ENCODE measurements around the gene APEX1. TPM values are rescaled to one million over a fixed set of nuclear protein-coding genes. Genes with fewer than 3 reads are reported as not detected.

Gene APEX1
- total RNA-seq, 1 donor from 2014 or later, result 228 TPM

GRCh38 chr14:20422886-20423285 lies 32.1 kb upstream of the APEX1 start:
- no peaks in the 10 kb centered on the region for H3K36me3 Mint-ChIP-seq (ENCODE audit: low read depth)
- no peaks in the 10 kb centered on the region for H3K9me3 Mint-ChIP-seq
- no peak for DNase-seq (ENCODE audit: low spot score)
- peaks cover 12% of the 10 kb centered on the region for H3K4me1 Mint-ChIP-seq (ENCODE audit: low read depth)
- intact Hi-C loops (cut with micrococcal nuclease), result no loop called here
- H3K27me3 Mint-ChIP-seq (ENCODE audit: low read depth), result no peaks in the 10 kb centered on the region
- no peak overlapping the region for H3K27ac Mint-ChIP-seq
- no peak overlapping the region for H3K4me3 Mint-ChIP-seq (ENCODE audit: low read depth)

DNA sequence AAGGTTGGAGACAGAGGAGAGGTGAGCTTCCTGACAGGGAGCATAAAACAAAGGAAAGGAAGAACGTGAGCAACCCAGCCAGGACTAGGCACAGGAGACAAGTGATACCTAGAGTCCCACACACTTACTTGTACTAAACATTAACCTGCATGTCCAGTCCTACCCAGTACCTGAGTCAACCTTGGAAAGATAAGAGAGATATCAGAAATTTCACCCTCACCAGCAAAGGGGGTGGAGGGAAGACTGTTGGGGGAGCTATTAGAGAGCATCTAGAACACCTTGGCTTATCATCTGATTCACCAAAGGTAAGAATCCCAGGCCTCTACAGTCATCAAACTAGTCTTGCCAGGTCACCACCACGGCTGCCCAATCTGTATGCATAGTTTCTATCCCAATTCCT lies 30.2 kb upstream of the APEX1 start:
- H3K36me3 Mint-ChIP-seq (ENCODE audit: low read depth), result no peaks in the 10 kb centered on the region
- intact Hi-C loops (cut with micrococcal nuclease), result no loop called here
- H3K4me3 Mint-ChIP-seq (ENCODE audit: low read depth), result no peak overlapping the region
- H3K27ac Mint-ChIP-seq, result no peak overlapping the region
- peaks cover 21% of the 10 kb centered on the region for H3K4me1 Mint-ChIP-seq (ENCODE audit: low read depth)
- no peaks in the 10 kb centered on the region for H3K27me3 Mint-ChIP-seq (ENCODE audit: low read depth)
- no peaks in the 10 kb centered on the region for H3K9me3 Mint-ChIP-seq
- no peak for DNase-seq (ENCODE audit: low spot score)

DNA sequence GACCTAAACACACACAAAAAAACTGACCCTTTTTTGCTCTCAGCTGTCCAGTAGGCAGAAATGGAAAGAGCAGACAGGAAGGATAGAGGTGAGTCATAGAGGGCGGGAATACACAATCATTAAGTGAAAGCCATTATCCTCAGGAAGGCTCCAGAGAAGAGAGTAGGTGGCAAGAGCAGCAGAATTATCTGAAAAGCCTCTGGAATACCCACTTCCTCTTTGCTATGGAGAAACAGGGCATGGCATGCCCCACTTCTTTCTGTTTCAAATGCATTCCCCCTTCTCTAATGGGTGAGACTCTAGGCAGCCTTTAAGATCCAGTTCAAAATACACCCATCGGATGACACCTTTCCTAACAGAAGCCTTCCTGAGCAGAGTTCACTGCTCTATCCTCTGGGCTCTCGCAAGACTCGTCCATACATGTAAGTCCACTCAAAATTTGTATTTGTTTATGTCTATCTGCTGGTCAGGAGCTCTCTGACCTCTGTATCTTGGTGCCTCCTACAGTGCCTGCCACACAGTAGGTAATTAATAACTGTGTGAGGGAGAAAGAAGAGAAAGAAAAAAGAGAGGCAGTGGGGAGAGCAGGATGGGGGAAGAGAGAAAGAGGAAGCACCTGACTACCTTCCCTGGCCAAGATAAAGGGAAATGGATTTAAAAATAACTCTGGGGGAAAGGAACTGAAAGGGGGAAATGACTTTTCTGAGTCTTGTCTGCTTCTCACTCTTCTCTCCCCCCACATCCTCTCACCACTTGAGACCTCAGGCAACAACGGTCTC lies 27.6 kb upstream of the APEX1 start:
- intact Hi-C loops (cut with micrococcal nuclease), result loop anchor here (2.0 kb wide), 1 partner anchor 13 kb away; no protein-coding TSS in a partner anchor
- Mint-ChIP-seq H3K9me3 (no peaks in the 10 kb centered on the region), H3K4me1 (ENCODE audit: low read depth) (peaks cover 21% of the 10 kb centered on the region), H3K27ac (peak overlapping the region; percentile 81), H3K27me3 (ENCODE audit: low read depth) (no peaks in the 10 kb centered on the region), H3K36me3 (ENCODE audit: low read depth) (no peaks in the 10 kb centered on the region), H3K4me3 (ENCODE audit: low read depth) (peak overlapping the region; percentile 27)
- no peak for DNase-seq (ENCODE audit: low spot score)

- Mint-ChIP-seq H3K4me1 (ENCODE audit: low read depth) (peaks cover 21% of the 10 kb centered on the region), H3K9me3 (no peaks in the 10 kb centered on the region), H3K27ac (peak overlapping the region; percentile 81), H3K36me3 (ENCODE audit: low read depth) (no peaks in the 10 kb centered on the region), H3K27me3 (ENCODE audit: low read depth) (no peaks in the 10 kb centered on the region), H3K4me3 (ENCODE audit: low read depth) (peak overlapping the region; percentile 20)
- intact Hi-C loops (cut with micrococcal nuclease), result loop anchor here (2.0 kb wide), 1 partner anchor 13 kb away; no protein-coding TSS in a partner anchor
- no peak for DNase-seq (ENCODE audit: low spot score)
Observed at GRCh38 chr14:20428010-20428365, 27.0 kb upstream of the APEX1 start.

- Mint-ChIP-seq H3K4me1 (ENCODE audit: low read depth) (peaks cover 21% of the 10 kb centered on the region), H3K4me3 (ENCODE audit: low read depth) (no peak overlapping the region), H3K9me3 (no peaks in the 10 kb centered on the region), H3K36me3 (ENCODE audit: low read depth) (no peaks in the 10 kb centered on the region), H3K27ac (no peak overlapping the region), H3K27me3 (ENCODE audit: low read depth) (no peaks in the 10 kb centered on the region)
- intact Hi-C loops (cut with micrococcal nuclease), result loop anchor here (2.0 kb wide), 1 partner anchor 14 kb away; no protein-coding TSS in a partner anchor
- no peak for DNase-seq (ENCODE audit: low spot score)
Observed at GRCh38 chr14:20428802-20429201, 26.2 kb upstream of the APEX1 start.

DNA sequence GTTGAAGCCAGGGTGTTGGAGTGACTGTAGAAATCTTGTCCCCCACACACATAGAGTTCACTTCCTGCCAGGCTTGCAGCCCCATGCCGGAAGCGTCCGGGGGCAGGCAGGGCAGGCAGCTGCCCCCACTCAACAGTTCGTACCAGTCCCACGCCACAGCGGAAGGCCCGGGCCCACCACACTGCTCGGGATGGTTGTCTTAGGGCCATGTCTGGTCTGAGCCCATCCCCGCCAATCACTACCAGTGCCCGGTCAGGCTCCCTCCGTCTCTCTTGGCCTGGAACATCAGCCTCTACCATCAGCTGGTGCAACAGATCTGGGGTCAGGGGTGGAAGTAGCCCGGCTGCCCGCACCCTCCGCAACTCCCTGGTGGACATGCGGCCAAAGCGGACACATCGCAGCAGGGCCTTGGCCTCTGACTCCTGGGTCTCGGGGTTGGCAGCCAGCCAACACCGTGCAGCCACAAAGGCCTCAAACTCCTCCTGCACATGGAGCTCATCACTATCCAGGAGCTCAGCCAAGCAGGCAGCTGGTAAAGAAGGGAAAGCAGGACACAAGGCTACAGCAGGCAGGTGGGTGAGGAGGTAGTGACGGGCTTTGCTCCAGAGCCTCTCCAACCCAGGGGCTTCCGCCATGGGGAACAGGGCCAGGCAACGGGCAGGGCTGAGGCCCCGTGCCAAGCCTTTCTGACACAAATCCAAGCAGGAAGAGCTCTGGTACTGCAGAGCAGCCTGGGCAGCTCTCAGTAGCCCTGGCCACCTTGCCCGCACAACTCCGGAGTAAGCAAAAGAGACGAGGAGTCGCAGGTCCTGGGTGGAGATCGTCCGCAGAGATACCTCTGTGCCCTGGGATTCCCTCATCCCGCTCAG lies 25.0 kb upstream of the APEX1 start:
- no peak overlapping the region for H3K4me3 Mint-ChIP-seq (ENCODE audit: low read depth)
- H3K27me3 Mint-ChIP-seq (ENCODE audit: low read depth), result no peaks in the 10 kb centered on the region
- intact Hi-C loops (cut with micrococcal nuclease), result loop anchor here (2.0 kb wide), 1 partner anchor 15 kb away; no protein-coding TSS in a partner anchor
- H3K27ac Mint-ChIP-seq, result no peak overlapping the region
- H3K36me3 Mint-ChIP-seq (ENCODE audit: low read depth), result no peaks in the 10 kb centered on the region
- H3K4me1 Mint-ChIP-seq (ENCODE audit: low read depth), result peaks cover 21% of the 10 kb centered on the region
- DNase-seq (ENCODE audit: low spot score), result no peak
- no peaks in the 10 kb centered on the region for H3K9me3 Mint-ChIP-seq

DNA sequence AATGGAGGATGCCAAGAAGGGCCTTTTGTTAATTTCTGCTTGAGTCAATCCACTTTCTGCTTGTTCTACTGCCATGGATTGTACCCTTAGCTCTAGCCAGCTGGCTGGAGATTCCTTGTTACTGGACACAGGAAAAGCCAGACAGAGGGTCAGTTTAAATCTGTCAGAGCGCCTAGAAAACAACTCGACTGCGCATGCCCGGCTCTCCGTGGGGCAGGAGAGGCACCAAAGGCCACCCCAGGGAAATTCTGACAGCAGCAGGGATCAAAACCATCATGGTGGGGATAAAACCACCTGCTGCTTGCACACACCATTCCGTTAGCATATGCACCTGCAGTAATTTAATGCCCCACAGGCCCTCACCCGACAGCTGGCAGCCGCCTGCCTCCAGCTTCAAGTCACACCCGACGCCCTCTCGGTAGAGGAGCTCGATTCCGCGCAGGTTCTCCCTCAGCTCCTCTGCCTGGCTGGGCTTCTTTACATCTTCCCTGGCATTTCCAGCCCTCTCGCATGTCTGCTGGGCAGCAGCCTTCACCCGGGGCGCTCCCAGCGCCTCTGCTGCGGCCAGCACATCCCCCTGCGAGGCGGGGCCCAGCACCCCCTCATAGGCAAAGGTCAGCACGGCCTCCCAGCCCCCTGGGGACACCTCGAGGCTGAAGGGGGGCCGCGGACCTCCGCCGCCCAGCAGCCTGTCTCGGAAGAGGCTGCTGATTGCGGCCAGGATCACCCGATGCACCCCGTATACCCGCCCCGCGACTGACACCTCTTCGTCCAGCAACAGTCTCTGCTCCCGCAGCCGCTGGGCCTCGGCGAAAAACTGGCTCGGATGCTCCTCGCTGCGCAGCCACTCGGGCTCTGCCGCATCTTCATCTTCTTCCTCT lies 20.1 kb upstream of the APEX1 start:
- Mint-ChIP-seq H3K4me1 (ENCODE audit: low read depth) (no peaks in the 10 kb centered on the region), H3K27me3 (ENCODE audit: low read depth) (no peaks in the 10 kb centered on the region), H3K4me3 (ENCODE audit: low read depth) (no peak overlapping the region), H3K9me3 (no peaks in the 10 kb centered on the region), H3K36me3 (ENCODE audit: low read depth) (no peaks in the 10 kb centered on the region), H3K27ac (no peak overlapping the region)
- intact Hi-C loops (cut with micrococcal nuclease), result no loop called here
- no peak for DNase-seq (ENCODE audit: low spot score)

- no peak for DNase-seq (ENCODE audit: low spot score)
- intact Hi-C loops (cut with micrococcal nuclease), result no loop called here
- H3K36me3 Mint-ChIP-seq (ENCODE audit: low read depth), result no peaks in the 10 kb centered on the region
- no peaks in the 10 kb centered on the region for H3K27me3 Mint-ChIP-seq (ENCODE audit: low read depth)
- H3K9me3 Mint-ChIP-seq, result no peaks in the 10 kb centered on the region
- peaks cover 5% of the 10 kb centered on the region for H3K4me1 Mint-ChIP-seq (ENCODE audit: low read depth)
- no peak within 1 kb of the TSS for H3K27ac Mint-ChIP-seq
- H3K4me3 Mint-ChIP-seq (ENCODE audit: low read depth), result no peak within 1 kb of the TSS
Observed at GRCh38 chr14:20435582-20436362, 19.3 kb upstream of the APEX1 start, which contains the start of gene KLHL33. TSS of gene KLHL33 (minus strand) at chr14:20436166. CDS start at chr14:20435811, 355 bp downstream.

GRCh38 chr14:20436363-20436755 lies 18.7 kb upstream of the APEX1 start:
- Mint-ChIP-seq H3K36me3 (ENCODE audit: low read depth) (no peaks in the 10 kb centered on the region), H3K4me1 (ENCODE audit: low read depth) (peaks cover 11% of the 10 kb centered on the region), H3K27me3 (ENCODE audit: low read depth) (no peaks in the 10 kb centered on the region), H3K27ac (no peak overlapping the region), H3K4me3 (ENCODE audit: low read depth) (no peak overlapping the region), H3K9me3 (no peaks in the 10 kb centered on the region)
- intact Hi-C loops (cut with micrococcal nuclease), result no loop called here
- no peak for DNase-seq (ENCODE audit: low spot score)

GRCh38 chr14:20438664-20439063 lies 16.4 kb upstream of the APEX1 start:
- Mint-ChIP-seq H3K4me3 (ENCODE audit: low read depth) (no peak overlapping the region), H3K4me1 (ENCODE audit: low read depth) (peaks cover 15% of the 10 kb centered on the region), H3K9me3 (no peaks in the 10 kb centered on the region), H3K27me3 (ENCODE audit: low read depth) (no peaks in the 10 kb centered on the region), H3K36me3 (ENCODE audit: low read depth) (no peaks in the 10 kb centered on the region), H3K27ac (no peak overlapping the region)
- DNase-seq (ENCODE audit: low spot score), result no peak
- intact Hi-C loops (cut with micrococcal nuclease), result no loop called here

- Mint-ChIP-seq H3K9me3 (no peaks in the 10 kb centered on the region), H3K4me3 (ENCODE audit: low read depth) (no peak overlapping the region), H3K36me3 (ENCODE audit: low read depth) (no peaks in the 10 kb centered on the region), H3K27ac (no peak overlapping the region), H3K27me3 (ENCODE audit: low read depth) (no peaks in the 10 kb centered on the region), H3K4me1 (ENCODE audit: low read depth) (peaks cover 15% of the 10 kb centered on the region)
- DNase-seq (ENCODE audit: low spot score), result no peak
- intact Hi-C loops (cut with micrococcal nuclease), result no loop called here
Observed at GRCh38 chr14:20440465-20440864, 14.6 kb upstream of the APEX1 start.

DNA sequence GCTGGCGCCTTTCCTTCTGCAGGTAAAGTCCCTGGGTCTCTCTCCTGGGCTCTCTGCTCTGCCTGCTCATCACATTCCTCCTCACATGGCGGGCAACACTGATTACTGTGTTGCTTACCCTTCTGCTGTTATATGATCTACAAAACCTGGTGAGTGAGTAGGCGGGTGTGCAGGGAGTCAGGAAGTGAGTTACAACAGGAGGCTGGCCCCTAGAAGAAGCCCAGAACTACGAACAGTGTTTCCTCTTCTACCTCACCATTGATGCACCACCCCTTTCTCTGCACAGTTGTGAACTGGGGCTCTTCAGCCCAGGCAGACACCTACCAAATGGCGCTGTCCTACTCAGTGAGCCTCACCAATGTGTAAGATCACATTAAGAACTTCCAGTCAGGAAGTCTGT lies 14.1 kb upstream of the APEX1 start:
- H3K4me1 Mint-ChIP-seq (ENCODE audit: low read depth), result peaks cover 15% of the 10 kb centered on the region
- intact Hi-C loops (cut with micrococcal nuclease), result no loop called here
- no peaks in the 10 kb centered on the region for H3K36me3 Mint-ChIP-seq (ENCODE audit: low read depth)
- H3K27me3 Mint-ChIP-seq (ENCODE audit: low read depth), result no peaks in the 10 kb centered on the region
- DNase-seq (ENCODE audit: low spot score), result no peak
- H3K4me3 Mint-ChIP-seq (ENCODE audit: low read depth), result no peak overlapping the region
- H3K9me3 Mint-ChIP-seq, result no peaks in the 10 kb centered on the region
- peak overlapping the region; percentile 34 for H3K27ac Mint-ChIP-seq
